Inferior parietal cortex (tissue), 1 donor: Measurements from ENCODE around the gene TCF4.
A peak's percentile ranks its signal among the peaks of the same experiment; 100 is the strongest.

ENCODE experiments used
- DNase-seq: peaks from one replicate; pipeline ENCODE4 v3.0.0-alpha.2; 2016; ENCODE audit errors: extremely low spot score

The TCF4 gene

GRCh38 chr18:55588111-55588869 lies at the start of gene TCF4:
Gene TCF4, minus strand, starts transcription at chr18:55588192. Its CDS starts 1,076 bp downstream, at chr18:55587116.
- DNase-seq, result peak; percentile 71

GRCh38 chr18:55637204-55637603 lies 49.2 kb upstream of the TCF4 start:
- DNase-seq, result no peak

- DNase-seq, result no peak
Observed at GRCh38 chr18:55635439-55635838, 47.4 kb upstream of the TCF4 start.

- no peak for DNase-seq
Observed at GRCh38 chr18:55634545-55634944, 46.6 kb upstream of the TCF4 start.

- DNase-seq, result no peak
Observed at GRCh38 chr18:55633032-55633431, 45.0 kb upstream of the TCF4 start.

- no peak for DNase-seq
Observed at GRCh38 chr18:55629133-55629532, 41.1 kb upstream of the TCF4 start.

GRCh38 chr18:55627007-55627406 lies 39.0 kb upstream of the TCF4 start:
- no peak for DNase-seq

- DNase-seq, result no peak
Observed at GRCh38 chr18:55625901-55626300, 37.9 kb upstream of the TCF4 start.

GRCh38 chr18:55623626-55624025 lies 35.6 kb upstream of the TCF4 start:
- no peak for DNase-seq

- DNase-seq, result no peak
Observed at GRCh38 chr18:55610506-55610905, 22.5 kb upstream of the TCF4 start.

- DNase-seq, result no peak
Observed at GRCh38 chr18:55609160-55609825, 21.3 kb upstream of the TCF4 start.

GRCh38 chr18:55608497-55608896 lies 20.5 kb upstream of the TCF4 start:
- no peak for DNase-seq

GRCh38 chr18:55607773-55608172 lies 19.8 kb upstream of the TCF4 start:
- DNase-seq, result no peak

- no peak for DNase-seq
Observed at GRCh38 chr18:55605733-55606338, 17.8 kb upstream of the TCF4 start.

GRCh38 chr18:55603775-55604174 lies 15.8 kb upstream of the TCF4 start:
- no peak for DNase-seq

- no peak for DNase-seq
Observed at GRCh38 chr18:55593888-55594287, 5.9 kb upstream of the TCF4 start.

- DNase-seq, result no peak
Observed at GRCh38 chr18:55592572-55592971, 4.6 kb upstream of the TCF4 start.

- no peak for DNase-seq
Observed at GRCh38 chr18:55592106-55592505, 4.1 kb upstream of the TCF4 start.

- DNase-seq, result peak; percentile 96
Observed at GRCh38 chr18:55589625-55590291, 1.8 kb upstream of the TCF4 start.

GRCh38 chr18:55588870-55589595 lies 1.0 kb upstream of the TCF4 start:
- DNase-seq, result peak; percentile 74

- peak; percentile 60 for DNase-seq
Observed at GRCh38 chr18:55587418-55588110, 428 bp downstream of the TCF4 start.
